Loucy (cell line): ENCODE results near the gene TLR1.
A peak's percentile ranks its signal among the peaks of the same experiment; 100 is the strongest.

Experiments
- H2AFZ ChIP-seq: fragments of 200-600 bp; sonication (generic); 2 replicates; pipeline ENCODE4 v1.6.0; 2016; ENCODE audit warnings: antibody characterized with exemption, mild to moderate bottlenecking, low read length, moderate library complexity
- H3F3A ChIP-seq: fragments of 200-600 bp; 2 replicates; pipeline ENCODE4 v1.6.0; 2016; ENCODE audit warnings: antibody characterized with exemption, low read depth, mild to moderate bottlenecking
- H3K27me3 ChIP-seq: fragments of 200-600 bp; sonication (generic); 2 replicates; pipeline ENCODE4 v1.6.1; 2014; ENCODE audit warnings: low read length, mild to moderate bottlenecking; ENCODE audit not compliant: insufficient read depth, poor library complexity, severe bottlenecking
- H3K36me3 ChIP-seq: fragments of 200-600 bp; sonication (generic); 2 replicates; pipeline ENCODE4 v1.6.1; 2016; ENCODE audit warnings: low read length; ENCODE audit not compliant: insufficient read depth
- H3K4me1 ChIP-seq: fragments of 200-600 bp; sonication (generic); 2 replicates; pipeline ENCODE4 v1.5.1; 2014; ENCODE audit warnings: low read length, mild to moderate bottlenecking; ENCODE audit not compliant: insufficient read depth, poor library complexity, severe bottlenecking
- H3K4me2 ChIP-seq: fragments of 200-600 bp; sonication (generic); 2 replicates; pipeline ENCODE4 v1.6.0; 2014; ENCODE audit warnings: antibody characterized with exemption, low read length, low read depth, mild to moderate bottlenecking; ENCODE audit not compliant: poor library complexity, severe bottlenecking
- H3K4me3 ChIP-seq: fragments of 200-600 bp; sonication (generic); 2 replicates; pipeline ENCODE4 v1.5.1; 2014; ENCODE audit warnings: low read length, mild to moderate bottlenecking, mixed read lengths; ENCODE audit not compliant: poor library complexity, severe bottlenecking
- H3K79me2 ChIP-seq: fragments of 200-600 bp; sonication (generic); 2 replicates; pipeline ENCODE4 v1.6.1; 2014; ENCODE audit warnings: low read length; ENCODE audit not compliant: insufficient read depth
- H3K9ac ChIP-seq: fragments of 200-600 bp; sonication (generic); 2 replicates; pipeline ENCODE4 v1.6.0; 2014; ENCODE audit warnings: mild to moderate bottlenecking, low read depth, low read length, moderate library complexity; ENCODE audit not compliant: poor library complexity, severe bottlenecking
- H3K9me2 ChIP-seq: fragments of 200-600 bp; sonication (generic); replicated peaks from 2 replicates; pipeline ENCODE4 v1.6.1; 2016; ENCODE audit warnings: low read depth, low read length, mixed read lengths
- H3K9me3 ChIP-seq: fragments of 200-600 bp; sonication (generic); 2 replicates; pipeline ENCODE4 v1.6.1; 2014; ENCODE audit warnings: mild to moderate bottlenecking, antibody characterized with exemption, low read length, low read depth; ENCODE audit not compliant: insufficient read depth
- H4K20me1 ChIP-seq: fragments of 200-600 bp; sonication (generic); 2 replicates; pipeline ENCODE4 v1.6.0; 2014; ENCODE audit warnings: antibody characterized with exemption, low read length, mild to moderate bottlenecking; ENCODE audit not compliant: insufficient read depth, poor library complexity, severe bottlenecking
- EZH2phosphoT487 ChIP-seq: fragments of 200-600 bp; IDR thresholded peaks from 2 replicates; pipeline ENCODE4 v1.6.1; 2018; ENCODE audit warnings: antibody characterized with exemption, mild to moderate bottlenecking, moderate library complexity, borderline replicate concordance
- TF ChIP-seq, protein P1 (sequence below): fragments of 200-600 bp; sonication (generic); conservative IDR thresholded peaks from 2 replicates; pipeline ENCODE4 v1.5.1; 2014; ENCODE audit warnings: mild to moderate bottlenecking, antibody characterized with exemption, low read length

TLR1 gene

DNA sequence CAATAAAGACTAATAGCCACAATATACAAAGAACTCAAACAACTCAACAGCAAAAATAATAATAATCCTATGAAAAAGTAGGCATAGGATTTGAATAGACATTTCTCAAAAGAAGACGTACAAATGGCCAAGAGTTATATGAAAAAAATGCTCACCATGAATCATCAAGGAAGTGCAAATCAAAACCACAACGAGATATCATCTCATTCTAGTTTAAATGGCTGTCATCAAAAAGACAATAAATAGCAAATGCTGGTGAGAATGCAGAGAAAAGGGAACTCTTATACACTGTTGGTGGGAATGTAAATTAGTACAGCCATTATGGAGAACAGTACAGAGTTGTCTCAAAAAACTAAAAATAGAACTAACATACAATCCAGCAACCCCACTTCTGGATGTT, 33.3 kb upstream of the TLR1 start:
- H4K20me1 ChIP-seq = no peaks in the 10 kb centered on the region
- H3K9me3 ChIP-seq = 0 out of 2 replicates have a peak, but pooled peaks cover 5% of the 10 kb centered on the region
- no peaks in the 10 kb centered on the region for H3K36me3 ChIP-seq
- no peak for TF ChIP-seq EZH2phosphoT487
- TF ChIP-seq, protein P1, sequence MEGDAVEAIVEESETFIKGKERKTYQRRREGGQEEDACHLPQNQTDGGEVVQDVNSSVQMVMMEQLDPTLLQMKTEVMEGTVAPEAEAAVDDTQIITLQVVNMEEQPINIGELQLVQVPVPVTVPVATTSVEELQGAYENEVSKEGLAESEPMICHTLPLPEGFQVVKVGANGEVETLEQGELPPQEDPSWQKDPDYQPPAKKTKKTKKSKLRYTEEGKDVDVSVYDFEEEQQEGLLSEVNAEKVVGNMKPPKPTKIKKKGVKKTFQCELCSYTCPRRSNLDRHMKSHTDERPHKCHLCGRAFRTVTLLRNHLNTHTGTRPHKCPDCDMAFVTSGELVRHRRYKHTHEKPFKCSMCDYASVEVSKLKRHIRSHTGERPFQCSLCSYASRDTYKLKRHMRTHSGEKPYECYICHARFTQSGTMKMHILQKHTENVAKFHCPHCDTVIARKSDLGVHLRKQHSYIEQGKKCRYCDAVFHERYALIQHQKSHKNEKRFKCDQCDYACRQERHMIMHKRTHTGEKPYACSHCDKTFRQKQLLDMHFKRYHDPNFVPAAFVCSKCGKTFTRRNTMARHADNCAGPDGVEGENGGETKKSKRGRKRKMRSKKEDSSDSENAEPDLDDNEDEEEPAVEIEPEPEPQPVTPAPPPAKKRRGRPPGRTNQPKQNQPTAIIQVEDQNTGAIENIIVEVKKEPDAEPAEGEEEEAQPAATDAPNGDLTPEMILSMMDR = no peak
- H3K9me2 ChIP-seq = no peaks in the 10 kb centered on the region
- H3K4me1 ChIP-seq = peaks cover 4% of the 10 kb centered on the region
- H3F3A ChIP-seq = no peaks in the 10 kb centered on the region
- no peaks in the 10 kb centered on the region for H3K79me2 ChIP-seq
- H3K4me3 ChIP-seq = no peak overlapping the region
- H3K9ac ChIP-seq = no peak overlapping the region
- H3K27me3 ChIP-seq = no peaks in the 10 kb centered on the region
- no peak overlapping the region for H2AFZ ChIP-seq
- peak overlapping the region; percentile 30 for H3K4me2 ChIP-seq

DNA sequence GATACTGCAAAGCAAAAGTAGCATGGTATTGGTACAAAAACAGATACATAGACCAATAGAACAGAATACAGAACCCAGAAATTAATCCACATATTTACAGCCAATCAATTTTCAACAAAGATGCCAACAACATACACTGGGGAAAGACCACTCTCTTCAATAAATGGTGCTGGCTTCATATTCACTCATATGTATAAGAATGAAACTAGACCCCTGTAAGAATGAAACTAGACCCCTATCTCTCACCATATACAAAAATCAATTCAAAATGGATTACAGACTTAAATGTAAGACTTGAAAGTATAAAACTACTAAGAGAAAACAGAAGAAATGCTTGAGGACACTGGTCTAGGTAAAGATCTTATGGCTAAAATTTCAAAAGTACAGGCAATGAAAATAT, 32.7 kb upstream of the TLR1 start:
- Histone ChIP-seq H3K27me3 (no peaks in the 10 kb centered on the region), H3K4me3 (no peak overlapping the region), H3K4me2 (peak overlapping the region; percentile 30), H3K36me3 (no peaks in the 10 kb centered on the region), H3K4me1 (peaks cover 4% of the 10 kb centered on the region), H2AFZ (no peak overlapping the region), H3K9me3 (0 out of 2 replicates have a peak, but pooled peaks cover 5% of the 10 kb centered on the region), H3K79me2 (no peaks in the 10 kb centered on the region), H3F3A (no peaks in the 10 kb centered on the region), H3K9ac (no peak overlapping the region), H3K9me2 (no peaks in the 10 kb centered on the region), H4K20me1 (no peaks in the 10 kb centered on the region)
- no peak for TF ChIP-seq EZH2phosphoT487
- TF ChIP-seq, protein P1 = no peak

DNA sequence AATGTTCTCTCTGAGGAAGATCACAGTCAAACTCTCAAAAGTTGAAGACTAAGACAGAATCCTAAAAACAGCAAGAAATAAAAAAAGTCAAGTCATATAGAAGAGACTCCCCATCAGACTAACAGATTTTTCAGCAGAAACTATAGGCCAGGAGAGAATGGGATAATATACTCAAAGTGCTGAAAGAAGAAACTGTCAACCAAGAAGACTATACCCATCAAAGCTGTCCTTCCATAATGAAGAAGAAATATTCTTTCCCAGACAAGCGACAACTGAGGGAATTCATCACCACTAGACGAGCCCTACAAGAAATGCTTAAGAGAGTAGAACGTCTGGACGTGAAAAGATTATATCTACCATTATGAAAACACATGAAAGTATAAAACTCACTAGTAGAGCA, 30.0 kb upstream of the TLR1 start:
- Histone ChIP-seq H3K9ac (no peak overlapping the region), H4K20me1 (no peaks in the 10 kb centered on the region), H3K79me2 (no peaks in the 10 kb centered on the region), H3F3A (no peaks in the 10 kb centered on the region), H3K4me1 (peaks cover 4% of the 10 kb centered on the region), H3K9me3 (0 out of 2 replicates have a peak, but pooled peaks cover 5% of the 10 kb centered on the region), H3K4me2 (no peak overlapping the region), H3K27me3 (peaks cover 5% of the 10 kb centered on the region), H2AFZ (no peak overlapping the region), H3K4me3 (no peak overlapping the region), H3K9me2 (no peaks in the 10 kb centered on the region), H3K36me3 (no peaks in the 10 kb centered on the region)
- no peak for TF ChIP-seq EZH2phosphoT487
